H7 (cell line): ENCODE measurements around the gene PRKAG2. TPM values are rescaled to one million over a fixed set of nuclear protein-coding genes. Genes with fewer than 3 reads are reported as not detected.
"Not testable (repeated sequence)": the region's sequence is repeated elsewhere in the genome, so short reads cannot be mapped to it uniquely, and the experiment has no call there.

Source experiments
- DNase-seq: peaks from one replicate; pipeline ENCODE4 v3.0.0; 2012
- H3K27me3 ChIP-seq: 2 replicates; pipeline ENCODE4 v1.6.0; 2011; ENCODE audit warnings: mild to moderate bottlenecking, low read length; ENCODE audit not compliant: control insufficient read depth, insufficient read depth
- H3K36me3 ChIP-seq: replicated peaks from 2 replicates; pipeline ENCODE4 v1.5.1; 2011; ENCODE audit warnings: low read length; ENCODE audit not compliant: control insufficient read depth, insufficient read depth
- H3K4me3 ChIP-seq: 2 replicates; pipeline ENCODE4 v1.5.1; 2011; ENCODE audit warnings: low read depth, mild to moderate bottlenecking, control low read depth, low read length, moderate library complexity; ENCODE audit not compliant: insufficient read depth
- total RNA-seq: library from RNA; depleted of rRNA; stranded (reverse); fragments of >200 nt; shearing (Covaris generic); gene quantifications from 2 replicates; pipeline ENCODE4 v1.2.3, GENCODE V29; 2014

Gene PRKAG2
- total RNA-seq, 1 experiment from 2014 or later, result 6.0 TPM

- DNase-seq, result no peak
- Histone ChIP-seq H3K4me3 (no peak overlapping the region), H3K27me3 (no peaks in the 10 kb centered on the region), H3K36me3 (no peaks in the 10 kb centered on the region)
Observed at GRCh38 chr7:151801782-151802468, 75.0 kb downstream of the PRKAG2 start.

DNA sequence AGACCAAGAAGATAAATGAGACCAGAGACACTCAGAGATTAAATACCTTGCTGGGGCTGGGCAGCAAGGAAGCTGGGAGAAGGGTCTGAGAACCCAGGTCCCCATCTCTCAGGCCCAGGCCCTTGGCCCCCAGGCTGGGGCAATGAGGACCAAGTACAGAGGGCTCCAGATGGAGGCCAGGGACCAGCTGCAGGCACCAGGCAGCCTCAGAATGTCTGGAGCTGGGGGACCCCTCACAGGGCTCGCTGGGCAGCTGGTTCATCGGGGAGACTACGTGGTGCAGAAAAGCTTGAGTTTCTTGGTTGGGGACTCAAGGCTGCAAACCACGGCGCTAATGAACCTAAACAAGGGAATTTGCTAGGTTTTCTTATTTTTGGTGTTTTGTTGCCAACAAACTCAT lies 75.6 kb downstream of the PRKAG2 start:
- no peak overlapping the region for H3K4me3 ChIP-seq
- H3K27me3 ChIP-seq, result no peaks in the 10 kb centered on the region
- no peaks in the 10 kb centered on the region for H3K36me3 ChIP-seq
- no peak for DNase-seq

- Histone ChIP-seq H3K27me3 (no peaks in the 10 kb centered on the region), H3K4me3 (no peak overlapping the region), H3K36me3 (no peaks in the 10 kb centered on the region)
- no peak for DNase-seq
Observed at GRCh38 chr7:151800861-151801260, 76.1 kb downstream of the PRKAG2 start.

- H3K4me3 ChIP-seq, result no peak overlapping the region
- H3K36me3 ChIP-seq, result no peaks in the 10 kb centered on the region
- no peaks in the 10 kb centered on the region for H3K27me3 ChIP-seq
- DNase-seq, result no peak
Observed at GRCh38 chr7:151800391-151800790, 76.5 kb downstream of the PRKAG2 start.

DNA sequence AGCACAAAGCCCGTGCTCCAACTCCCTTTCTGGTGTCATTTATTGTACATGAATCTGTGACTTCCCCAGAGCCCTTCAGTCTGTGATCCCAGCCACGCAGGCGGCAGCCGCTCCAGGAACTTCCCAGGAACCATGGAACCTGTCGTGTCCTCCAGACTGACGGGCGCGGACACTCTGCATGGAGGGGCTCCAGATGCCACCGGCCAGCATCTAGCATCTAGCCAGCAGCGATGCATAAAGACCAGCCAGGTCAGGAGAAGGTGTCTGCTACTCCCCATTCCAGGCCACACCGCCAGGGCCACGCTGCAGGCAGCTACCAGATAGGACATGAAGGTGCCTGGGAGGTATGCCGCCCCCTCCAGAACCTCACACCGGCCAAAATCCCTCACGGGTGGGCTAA lies 77.4 kb downstream of the PRKAG2 start:
- H3K36me3 ChIP-seq, result no peaks in the 10 kb centered on the region
- no peak for DNase-seq
- no peak overlapping the region for H3K4me3 ChIP-seq
- H3K27me3 ChIP-seq, result no peaks in the 10 kb centered on the region

DNA sequence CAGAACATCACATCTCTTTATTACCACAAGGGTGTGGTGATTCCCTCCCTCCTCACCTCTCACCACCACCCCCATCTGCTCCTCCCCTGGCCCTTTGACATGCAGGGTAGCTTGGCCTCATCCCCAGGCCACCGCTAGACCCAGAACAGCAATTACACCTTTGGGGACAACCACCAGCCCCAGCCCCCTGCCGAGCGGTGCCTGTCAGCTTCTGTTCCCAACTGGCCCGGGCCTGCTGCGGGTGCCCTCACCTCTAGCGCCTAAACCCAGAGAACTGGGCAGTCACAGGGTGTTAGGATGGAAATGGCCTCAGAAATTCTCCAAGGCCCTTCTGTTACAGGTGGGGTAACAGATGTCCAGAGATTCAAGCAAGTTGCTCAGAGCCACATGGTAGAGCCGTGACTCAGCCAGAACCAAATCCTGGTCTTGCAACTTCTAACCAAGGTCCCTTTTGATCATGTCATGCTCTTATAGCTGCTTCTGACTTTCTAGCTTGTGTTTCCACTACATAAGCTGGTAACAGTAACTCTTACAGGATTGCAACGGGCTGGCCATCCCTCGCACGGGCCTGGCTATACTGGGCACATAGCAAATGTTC lies 78.0 kb downstream of the PRKAG2 start:
- DNase-seq, result no peak
- H3K36me3 ChIP-seq, result no peaks in the 10 kb centered on the region
- H3K27me3 ChIP-seq, result no peaks in the 10 kb centered on the region
- H3K4me3 ChIP-seq, result no peak overlapping the region

- H3K27me3 ChIP-seq, H3K36me3 ChIP-seq, H3K4me3 ChIP-seq, DNase-seq: not testable (repeated sequence)
Observed at GRCh38 chr7:151797667-151798307, 79.1 kb downstream of the PRKAG2 start.

DNA sequence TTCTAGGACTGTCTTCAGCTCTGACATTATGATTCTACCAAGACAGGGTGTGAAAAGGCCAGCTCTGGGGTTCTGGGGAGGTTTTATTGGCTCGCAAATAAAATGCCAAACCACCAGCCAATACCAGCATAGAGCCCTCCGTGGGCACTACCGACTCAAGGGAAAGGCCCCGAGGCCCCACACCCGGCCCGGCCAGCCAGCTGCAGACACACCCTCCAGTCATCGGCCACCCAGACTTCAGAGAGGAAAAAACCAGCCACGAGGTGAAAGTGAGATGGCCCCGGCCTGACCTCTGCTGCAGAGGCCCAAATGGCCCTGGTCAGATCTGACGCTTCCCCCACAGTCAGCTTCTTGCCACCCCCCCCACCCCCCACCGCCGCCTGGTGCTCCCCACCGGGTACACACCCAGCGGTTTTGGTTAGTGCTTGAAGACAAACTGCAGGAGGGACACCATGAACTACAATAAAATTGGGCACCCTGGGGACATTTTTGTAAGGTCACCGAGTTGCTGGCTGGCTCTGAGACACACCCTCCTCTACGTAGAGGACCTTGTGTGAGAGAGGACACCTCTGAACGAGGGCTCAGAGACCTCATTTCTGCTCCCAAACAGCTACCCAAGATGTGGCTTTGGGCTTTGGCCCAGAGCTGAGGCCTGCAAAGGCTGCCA lies 79.9 kb downstream of the PRKAG2 start:
- DNase-seq, result no peak
- no peaks in the 10 kb centered on the region for H3K36me3 ChIP-seq
- H3K27me3 ChIP-seq, result no peaks in the 10 kb centered on the region
- no peak overlapping the region for H3K4me3 ChIP-seq

GRCh38 chr7:151796091-151796870 lies 80.6 kb downstream of the PRKAG2 start:
- H3K4me3 ChIP-seq, result no peak overlapping the region
- no peaks in the 10 kb centered on the region for H3K27me3 ChIP-seq
- no peaks in the 10 kb centered on the region for H3K36me3 ChIP-seq
- peak; percentile 30 for DNase-seq

DNA sequence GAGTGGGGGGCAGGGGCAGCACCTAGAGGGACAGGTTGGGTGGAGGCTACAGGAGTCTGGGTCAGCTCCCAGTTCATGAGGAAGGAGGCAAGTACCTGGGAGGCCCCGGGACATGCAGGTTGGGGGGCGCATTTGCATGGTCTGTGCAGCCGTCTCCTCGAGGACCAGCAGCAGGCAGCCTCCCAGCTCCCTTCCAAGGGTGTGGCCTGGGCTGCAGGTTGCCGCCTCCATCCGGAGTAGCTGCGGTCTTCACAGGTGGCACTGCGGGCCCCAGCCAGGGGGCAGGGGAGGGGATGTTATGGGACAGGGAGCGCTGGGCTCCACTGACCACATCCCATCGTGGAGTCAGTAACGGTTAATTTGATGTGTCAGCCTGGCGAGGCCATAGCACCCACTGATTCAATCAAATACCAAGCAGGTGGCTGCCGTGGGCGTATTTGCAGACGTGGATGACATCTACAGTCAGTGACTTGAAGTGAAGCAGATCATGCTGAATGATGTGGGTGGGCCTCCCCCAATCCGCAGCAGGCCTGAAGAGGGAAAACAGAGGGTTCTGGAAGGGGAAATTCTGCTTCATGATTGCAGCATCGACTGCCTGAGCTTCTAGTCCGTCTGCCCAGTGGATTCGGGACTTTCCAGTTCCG lies 81.6 kb downstream of the PRKAG2 start:
- Histone ChIP-seq H3K36me3 (no peaks in the 10 kb centered on the region), H3K27me3 (no peaks in the 10 kb centered on the region), H3K4me3 (no peak overlapping the region)
- peak; percentile 51 for DNase-seq

DNA sequence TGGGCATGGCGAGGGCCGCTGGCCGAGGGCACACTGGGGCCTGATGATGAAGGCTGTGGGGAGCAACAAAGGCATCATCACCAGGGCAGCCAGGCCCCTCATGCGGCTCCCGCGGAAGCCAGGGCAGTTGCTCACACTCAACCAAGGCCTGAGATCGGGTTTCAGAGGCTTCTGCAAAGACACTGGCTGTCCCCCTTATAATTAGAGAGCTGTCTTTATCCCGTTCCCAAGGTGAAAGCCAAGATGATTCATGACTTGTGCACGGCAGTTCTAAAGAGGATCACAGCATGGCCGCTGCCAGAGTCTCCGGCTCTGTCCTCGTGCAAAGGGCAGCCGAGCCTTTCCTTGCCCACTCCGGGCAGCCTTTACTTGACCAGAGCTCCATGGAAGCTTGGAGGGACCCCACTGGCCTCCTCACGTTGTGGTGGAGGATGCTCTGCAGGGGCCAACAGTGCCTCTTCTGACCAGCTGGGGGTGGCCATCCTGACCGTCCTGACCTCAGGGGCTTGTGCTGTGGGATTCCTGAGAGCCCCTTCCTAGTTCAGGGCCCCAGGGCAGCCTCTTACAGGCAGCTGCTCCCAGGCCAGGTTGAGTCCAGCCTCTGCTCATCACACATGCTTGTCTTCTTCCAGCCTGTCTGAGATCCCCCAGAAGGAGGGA lies 82.3 kb downstream of the PRKAG2 start:
- H3K27me3 ChIP-seq, result no peaks in the 10 kb centered on the region
- no peaks in the 10 kb centered on the region for H3K36me3 ChIP-seq
- peak; percentile 78 for DNase-seq
- no peak overlapping the region for H3K4me3 ChIP-seq

GRCh38 chr7:151793991-151794507 lies 82.9 kb downstream of the PRKAG2 start:
- Histone ChIP-seq H3K4me3 (no peak overlapping the region), H3K27me3 (no peaks in the 10 kb centered on the region), H3K36me3 (no peaks in the 10 kb centered on the region)
- DNase-seq, result no peak

DNA sequence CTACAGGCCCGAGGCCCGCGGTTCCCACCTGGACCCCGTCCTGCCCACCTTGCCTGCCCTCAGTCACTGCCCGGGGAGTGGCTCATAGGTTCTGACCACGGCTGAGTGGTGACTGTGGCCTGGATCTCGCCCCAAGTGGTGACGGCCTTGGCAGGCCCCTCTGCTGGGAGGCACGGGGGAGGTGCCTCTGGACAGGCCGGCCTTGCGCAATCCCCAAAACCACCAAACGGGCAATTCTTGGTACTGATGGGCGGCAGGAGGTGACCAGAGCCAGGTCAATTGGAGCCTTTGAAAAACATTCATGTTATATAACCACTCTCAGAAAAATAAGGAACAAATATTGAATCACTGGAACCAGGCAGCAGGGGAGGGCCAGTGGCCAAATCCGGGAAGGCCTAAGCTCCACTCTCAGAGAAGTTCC lies 83.4 kb downstream of the PRKAG2 start:
- Histone ChIP-seq H3K4me3 (no peak overlapping the region), H3K36me3 (no peaks in the 10 kb centered on the region), H3K27me3 (no peaks in the 10 kb centered on the region)
- DNase-seq, result no peak
